Activated naive CD8-positive, alpha-beta T cell treated with anti-CD3 and anti-CD28 coated beads for 36 hours (primary cell): ENCODE measurements around the gene RGS10. TPM values are rescaled to one million over a fixed set of nuclear protein-coding genes. Genes with fewer than 3 reads are reported as not detected.
"Not testable (repeated sequence)": the region's sequence is repeated elsewhere in the genome, so short reads cannot be mapped to it uniquely, and the experiment has no call there.

Experiments
- DNase-seq: peaks from one replicate; pipeline ENCODE4 v3.0.0; 2021
- H3K27ac Mint-ChIP-seq: one replicate; pipeline ENCODE4 v1.8.0; 2022; ENCODE audit warnings: mild to moderate bottlenecking, moderate library complexity, mixed read lengths
- H3K27me3 Mint-ChIP-seq: one replicate; pipeline ENCODE4 v1.8.0; 2022; ENCODE audit warnings: mild to moderate bottlenecking, mixed read lengths
- H3K36me3 Mint-ChIP-seq: one replicate; pipeline ENCODE4 v1.8.0; 2021; ENCODE audit warnings: mild to moderate bottlenecking, mixed read lengths
- H3K4me1 Mint-ChIP-seq: one replicate; pipeline ENCODE4 v1.8.0; 2021; ENCODE audit warnings: mixed read lengths
- H3K4me3 Mint-ChIP-seq: one replicate; pipeline ENCODE4 v1.8.0; 2022; ENCODE audit warnings: mild to moderate bottlenecking, moderate library complexity, mixed read lengths
- H3K9me3 Mint-ChIP-seq: one replicate; pipeline ENCODE4 v1.8.0; 2022; ENCODE audit warnings: mixed read lengths
- total RNA-seq, 2 experiments: library from RNA; stranded (reverse); gene quantifications; one replicate each; pipeline ENCODE4 v1.2.3, GENCODE V29; 2021

The RGS10 gene
- total RNA-seq, 2 experiments from 2014 or later: 273 to 294 TPM

- peaks cover 26% of the 10 kb centered on the region for H3K4me1 Mint-ChIP-seq
- H3K27ac Mint-ChIP-seq: peak overlapping the region; percentile 91
- peaks cover 33% of the 10 kb centered on the region for H3K36me3 Mint-ChIP-seq
- peak; percentile 73 for DNase-seq
- H3K4me3 Mint-ChIP-seq: peak overlapping the region; percentile 86
- H3K27me3 Mint-ChIP-seq: peaks cover 9% of the 10 kb centered on the region
- no peaks in the 10 kb centered on the region for H3K9me3 Mint-ChIP-seq
Measured at GRCh38 chr10:119542988-119543813, 682 bp upstream of the RGS10 start.

- DNase-seq: peak; percentile 81
Measured at GRCh38 chr10:119541459-119542356, 811 bp downstream of the RGS10 start.

DNA sequence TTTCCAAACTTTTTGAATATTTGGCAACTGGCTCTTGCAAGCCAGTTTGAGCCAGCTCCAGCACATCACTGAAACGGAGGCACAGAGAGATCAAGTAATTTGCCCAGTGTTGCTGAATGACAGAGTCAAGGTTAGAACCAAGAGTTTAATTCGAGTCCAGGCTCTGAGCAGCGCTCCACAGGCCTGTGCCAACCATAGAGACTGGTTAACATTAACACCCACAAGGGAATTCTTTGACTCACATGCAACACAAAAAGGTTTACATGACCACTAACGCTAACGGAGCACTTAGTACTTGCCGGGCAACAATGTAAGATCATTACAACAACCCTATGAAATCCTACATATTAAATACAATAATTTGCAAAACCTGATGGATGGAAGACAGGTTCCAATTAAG is 1.5 kb downstream of the RGS10 start:
- H3K4me3 Mint-ChIP-seq: peak overlapping the region; percentile 87
- DNase-seq: peak; percentile 24
- H3K4me1 Mint-ChIP-seq: peaks cover 46% of the 10 kb centered on the region
- H3K27me3 Mint-ChIP-seq: no peaks in the 10 kb centered on the region
- H3K36me3 Mint-ChIP-seq: peaks cover 49% of the 10 kb centered on the region
- no peaks in the 10 kb centered on the region for H3K9me3 Mint-ChIP-seq
- peak overlapping the region; percentile 90 for H3K27ac Mint-ChIP-seq

More at GRCh38 chr10:119541459-119542356, 811 bp downstream of the RGS10 start:
- Mint-ChIP-seq H3K27ac (peak overlapping the region; percentile 90), H3K9me3 (no peaks in the 10 kb centered on the region), H3K36me3 (peaks cover 45% of the 10 kb centered on the region), H3K4me1 (peaks cover 40% of the 10 kb centered on the region), H3K4me3 (peak overlapping the region; percentile 87), H3K27me3 (no peaks in the 10 kb centered on the region)

- peak overlapping the region; percentile 90 for H3K27ac Mint-ChIP-seq
- no peaks in the 10 kb centered on the region for H3K9me3 Mint-ChIP-seq
- H3K27me3 Mint-ChIP-seq: no peaks in the 10 kb centered on the region
- peaks cover 59% of the 10 kb centered on the region for H3K36me3 Mint-ChIP-seq
- H3K4me3 Mint-ChIP-seq: peak overlapping the region; percentile 87
- DNase-seq: no peak
- peaks cover 56% of the 10 kb centered on the region for H3K4me1 Mint-ChIP-seq
Measured at GRCh38 chr10:119540038-119540437, 2.5 kb downstream of the RGS10 start.

- H3K27ac Mint-ChIP-seq: peak overlapping the region; percentile 90
- no peaks in the 10 kb centered on the region for H3K9me3 Mint-ChIP-seq
- DNase-seq: peak; percentile 51
- peaks cover 63% of the 10 kb centered on the region for H3K36me3 Mint-ChIP-seq
- H3K4me1 Mint-ChIP-seq: peaks cover 61% of the 10 kb centered on the region
- H3K4me3 Mint-ChIP-seq: peak overlapping the region; percentile 87
- no peaks in the 10 kb centered on the region for H3K27me3 Mint-ChIP-seq
Measured at GRCh38 chr10:119539359-119539825, 3.1 kb downstream of the RGS10 start.

DNA sequence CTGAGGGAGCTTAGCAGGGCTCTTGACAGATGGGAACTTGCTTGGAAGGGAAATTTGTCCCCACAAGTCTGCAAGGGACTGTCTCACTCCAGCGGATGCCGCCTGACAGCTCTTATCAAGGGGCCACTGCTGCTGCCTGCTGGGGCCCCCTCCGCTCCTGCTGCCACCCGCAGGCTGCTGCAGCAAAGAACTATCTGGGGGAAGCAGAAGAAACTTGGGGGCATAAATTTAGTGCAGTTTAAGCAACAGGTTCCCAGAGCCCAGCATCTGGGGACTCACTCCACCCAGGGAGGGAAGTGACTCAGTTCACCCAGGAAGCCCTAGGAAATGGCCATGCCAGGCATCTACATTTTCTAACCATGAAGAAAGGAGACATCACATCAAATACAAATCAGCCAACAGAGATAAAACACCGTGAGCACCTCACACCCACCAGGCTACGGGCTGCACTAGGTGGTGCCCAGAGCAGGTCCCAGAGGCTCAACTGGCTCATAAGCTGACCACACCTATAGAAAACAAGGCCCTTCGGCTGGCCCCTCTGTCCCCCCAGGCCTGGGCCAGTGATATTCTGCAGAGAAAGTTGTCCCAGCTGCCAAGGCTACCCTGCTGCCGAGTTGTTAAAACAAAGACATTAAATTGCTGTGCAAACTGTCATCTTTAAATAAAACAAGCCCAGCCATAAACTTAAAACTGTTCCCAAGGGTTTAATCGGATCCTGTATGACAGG is 3.7 kb downstream of the RGS10 start:
- Mint-ChIP-seq H3K9me3 (no peaks in the 10 kb centered on the region), H3K4me3 (peak overlapping the region; percentile 87), H3K4me1 (peaks cover 59% of the 10 kb centered on the region), H3K27me3 (no peaks in the 10 kb centered on the region), H3K36me3 (peaks cover 68% of the 10 kb centered on the region), H3K27ac (peak overlapping the region; percentile 90)
- peak; percentile 70 for DNase-seq

DNA sequence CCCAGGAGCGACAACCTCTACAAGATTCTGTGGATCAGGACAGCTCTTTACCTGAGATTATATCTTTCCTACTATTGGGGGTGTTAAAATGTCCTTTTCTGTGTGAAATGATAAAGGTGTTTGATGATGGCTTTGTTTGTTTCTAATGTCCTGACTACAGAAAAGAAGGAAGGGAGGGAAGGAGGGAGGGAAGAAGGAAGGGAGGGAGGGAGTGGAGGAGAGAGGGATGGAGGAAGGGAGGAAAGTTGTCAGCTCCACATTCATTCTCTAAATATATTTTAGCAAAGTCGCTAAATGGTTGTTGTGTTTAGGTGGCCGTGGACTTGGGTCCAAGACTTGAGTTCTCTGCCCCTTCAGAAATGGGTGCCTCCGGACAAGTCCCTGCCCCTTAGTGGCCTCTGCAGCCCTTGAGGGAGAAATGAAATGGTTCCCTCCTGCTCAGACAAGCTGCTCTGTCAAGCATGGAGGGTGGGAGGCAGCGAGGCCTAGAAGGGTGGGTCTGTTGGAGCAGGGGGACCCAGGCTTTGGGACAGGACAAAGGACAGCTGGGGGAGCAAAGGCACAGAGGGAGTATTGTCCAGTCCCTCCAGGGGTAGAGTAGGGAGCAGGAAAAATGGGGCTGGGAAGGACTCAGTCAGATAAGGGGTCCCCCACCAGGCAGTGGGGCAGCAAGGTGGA is 4.4 kb downstream of the RGS10 start:
- no peaks in the 10 kb centered on the region for H3K27me3 Mint-ChIP-seq
- H3K36me3 Mint-ChIP-seq: peaks cover 73% of the 10 kb centered on the region
- peak overlapping the region; percentile 87 for H3K4me3 Mint-ChIP-seq
- peak overlapping the region; percentile 90 for H3K27ac Mint-ChIP-seq
- H3K4me1 Mint-ChIP-seq: peaks cover 61% of the 10 kb centered on the region
- no peak for DNase-seq
- no peaks in the 10 kb centered on the region for H3K9me3 Mint-ChIP-seq

DNA sequence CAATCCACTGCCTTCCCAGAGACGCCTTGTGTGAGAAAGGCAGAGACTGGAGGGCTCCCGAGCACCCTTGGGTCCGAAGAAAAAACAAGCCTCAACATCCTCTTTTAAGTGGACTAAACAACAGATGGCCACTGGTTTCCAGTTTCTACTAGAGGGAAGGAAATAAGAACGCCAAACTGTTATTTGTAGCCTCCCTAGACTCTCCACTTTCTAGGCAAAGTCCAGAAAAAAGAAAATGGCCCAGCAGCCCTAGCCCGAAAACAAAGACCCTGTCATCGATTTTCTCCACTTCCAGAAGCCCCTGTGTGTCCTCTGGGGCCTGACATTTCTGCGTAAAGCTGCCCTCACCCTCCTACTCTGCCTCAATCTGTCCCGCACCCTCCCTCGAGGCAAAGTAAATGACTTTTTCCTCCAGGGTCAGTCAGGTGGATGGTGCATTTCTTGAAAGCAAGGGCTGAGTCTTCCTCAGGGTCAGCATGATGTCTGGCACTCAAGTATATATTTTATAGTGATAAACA is 6.0 kb downstream of the RGS10 start:
- Mint-ChIP-seq H3K4me3 (peak overlapping the region; percentile 87), H3K4me1 (peaks cover 76% of the 10 kb centered on the region), H3K36me3 (peaks cover 83% of the 10 kb centered on the region), H3K27ac (peak overlapping the region; percentile 90), H3K27me3 (no peaks in the 10 kb centered on the region), H3K9me3 (no peaks in the 10 kb centered on the region)
- DNase-seq: no peak

DNA sequence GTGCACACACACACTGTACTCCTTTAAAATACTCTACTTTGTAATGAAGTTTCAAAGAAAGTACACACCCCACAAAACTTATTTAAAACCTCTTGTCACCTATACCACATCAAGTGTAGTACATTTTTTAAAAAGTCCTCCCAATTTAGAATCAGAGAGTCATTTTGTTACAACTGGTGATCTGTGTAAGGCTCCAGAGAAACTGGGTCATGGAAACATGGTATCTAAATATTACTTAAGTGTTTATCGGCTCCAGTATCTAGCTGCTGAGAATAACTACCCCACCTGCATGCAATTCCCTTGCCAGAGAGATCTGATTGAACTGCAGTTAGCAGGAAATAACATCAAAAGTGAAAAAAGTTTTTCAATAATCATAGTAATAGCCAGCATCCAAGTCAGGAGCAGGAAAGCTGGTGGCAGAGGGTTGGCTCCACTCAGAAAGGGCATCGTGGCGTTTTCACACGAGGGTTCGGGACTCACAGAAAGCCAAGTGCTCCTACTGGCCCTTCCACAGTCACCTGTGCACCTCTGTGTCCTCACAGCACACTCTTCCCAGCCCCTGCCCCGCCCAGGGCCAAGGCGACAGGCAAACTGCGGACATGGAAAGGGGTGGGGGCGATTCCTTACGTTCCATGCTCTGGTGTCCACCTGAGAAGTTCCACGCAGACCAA is 6.5 kb downstream of the RGS10 start:
- Mint-ChIP-seq H3K4me1 (peaks cover 82% of the 10 kb centered on the region), H3K36me3 (peaks cover 82% of the 10 kb centered on the region), H3K4me3 (peak overlapping the region; percentile 87), H3K9me3 (no peaks in the 10 kb centered on the region), H3K27ac (peak overlapping the region; percentile 90), H3K27me3 (no peaks in the 10 kb centered on the region)
- DNase-seq: no peak

DNA sequence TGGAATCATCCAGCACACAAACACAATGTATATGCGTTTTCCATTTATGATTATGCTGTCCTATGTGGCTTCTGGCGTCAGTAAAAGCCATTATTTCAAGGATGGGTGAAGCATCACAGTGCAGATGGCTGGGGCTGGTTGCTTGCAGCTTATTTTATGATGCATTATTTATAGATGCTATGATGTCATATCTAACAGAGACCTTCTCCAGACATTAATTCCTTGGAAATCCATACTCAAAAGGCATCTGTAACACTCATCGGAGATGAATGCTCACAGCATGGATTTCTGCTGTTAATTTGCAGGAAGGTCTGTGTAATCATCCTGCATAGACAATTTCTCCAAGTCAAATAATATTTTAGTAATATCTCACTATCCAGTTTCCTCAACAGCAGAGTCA is 7.2 kb downstream of the RGS10 start:
- Mint-ChIP-seq H3K27ac (peak overlapping the region; percentile 90), H3K27me3 (no peaks in the 10 kb centered on the region), H3K4me3 (peak overlapping the region; percentile 87), H3K36me3 (peaks cover 76% of the 10 kb centered on the region), H3K4me1 (peaks cover 85% of the 10 kb centered on the region), H3K9me3 (no peaks in the 10 kb centered on the region)
- DNase-seq: no peak

- H3K4me1 Mint-ChIP-seq: peaks cover 80% of the 10 kb centered on the region
- H3K36me3 Mint-ChIP-seq: peaks cover 72% of the 10 kb centered on the region
- H3K27ac Mint-ChIP-seq: peak overlapping the region; percentile 72
- DNase-seq: no peak
- H3K27me3 Mint-ChIP-seq: no peaks in the 10 kb centered on the region
- H3K4me3 Mint-ChIP-seq: peak overlapping the region; percentile 37
- H3K9me3 Mint-ChIP-seq: no peaks in the 10 kb centered on the region
Measured at GRCh38 chr10:119533473-119533872, 9.0 kb downstream of the RGS10 start.

DNA sequence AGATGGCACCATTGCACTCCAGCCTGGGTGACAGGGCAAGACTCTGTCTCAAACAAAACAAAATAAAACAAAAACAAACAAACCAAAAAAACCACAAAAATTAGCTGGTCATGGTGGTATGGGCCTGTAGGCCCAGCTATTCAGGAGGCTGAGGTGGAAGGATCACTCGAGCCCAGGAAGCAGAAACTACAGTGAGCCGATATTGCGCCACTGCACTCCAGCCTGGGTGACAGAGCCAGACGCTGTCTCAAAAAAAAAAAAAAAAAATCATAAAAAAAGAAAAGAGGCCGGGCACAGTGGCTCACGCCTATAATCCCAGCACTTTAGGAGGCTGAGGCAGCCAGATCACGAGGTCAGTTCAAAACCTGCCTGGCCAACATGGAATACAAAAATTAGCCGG is 9.7 kb downstream of the RGS10 start:
- H3K4me1 Mint-ChIP-seq: peaks cover 79% of the 10 kb centered on the region
- H3K4me3 Mint-ChIP-seq: peak overlapping the region; percentile 50
- peaks cover 73% of the 10 kb centered on the region for H3K36me3 Mint-ChIP-seq
- not testable (repeated sequence) for H3K27me3 Mint-ChIP-seq, DNase-seq, H3K9me3 Mint-ChIP-seq
- H3K27ac Mint-ChIP-seq: peak overlapping the region; percentile 78

GRCh38 chr10:119532251-119532650 is 10.3 kb downstream of the RGS10 start:
- Mint-ChIP-seq H3K4me3 (peak overlapping the region; percentile 40), H3K4me1 (peaks cover 79% of the 10 kb centered on the region), H3K27ac (peak overlapping the region; percentile 78), H3K36me3 (peaks cover 73% of the 10 kb centered on the region)
- not testable (repeated sequence) for DNase-seq, H3K27me3 Mint-ChIP-seq, H3K9me3 Mint-ChIP-seq
